ENCODE measurements around the gene ABHD11.
"Not testable (repeated sequence)": the region's sequence is repeated elsewhere in the genome, so short reads cannot be mapped to it uniquely, and the experiment has no call there.

ABHD11 gene

GRCh38 chr7:73738612-73739386 lies at the start of gene ABHD11:
ABHD11 (minus strand) TSS chr7:73738802; CDS start chr7:73738770, 32 bp downstream.
- Mint-ChIP-seq H3K27ac (peak within 1 kb of the TSS; percentile 94), H3K9me3 (no peaks in the 10 kb centered on the region), H3K4me1 (peaks cover 44% of the 10 kb centered on the region), H3K27me3 (no peaks in the 10 kb centered on the region), H3K36me3 (no peaks in the 10 kb centered on the region), H3K4me3 (peak within 1 kb of the TSS; percentile 95)
- ATAC-seq, result peak; percentile 97

- H3K27me3 Mint-ChIP-seq, H3K36me3 Mint-ChIP-seq, H3K27ac Mint-ChIP-seq, ATAC-seq, H3K4me3 Mint-ChIP-seq, H3K4me1 Mint-ChIP-seq, H3K9me3 Mint-ChIP-seq: not testable (repeated sequence)
These were observed 49.1 kb upstream of the ABHD11 start for GRCh38 chr7:73787786-73788048.

GRCh38 chr7:73786588-73786987 lies 48.0 kb upstream of the ABHD11 start:
- Mint-ChIP-seq H3K4me3 (no peak overlapping the region), H3K27ac (no peak overlapping the region), H3K9me3 (peaks cover 3% of the 10 kb centered on the region), H3K36me3 (no peaks in the 10 kb centered on the region), H3K27me3 (peaks cover under 1% of the 10 kb centered on the region), H3K4me1 (no peaks in the 10 kb centered on the region)
- no peak for ATAC-seq

GRCh38 chr7:73779517-73779916 lies 40.9 kb upstream of the ABHD11 start:
- H3K36me3 Mint-ChIP-seq, result no peaks in the 10 kb centered on the region
- peaks cover 6% of the 10 kb centered on the region for H3K9me3 Mint-ChIP-seq
- H3K27ac Mint-ChIP-seq, result no peak overlapping the region
- no peaks in the 10 kb centered on the region for H3K4me1 Mint-ChIP-seq
- no peak overlapping the region for H3K4me3 Mint-ChIP-seq
- peaks cover 4% of the 10 kb centered on the region for H3K27me3 Mint-ChIP-seq
- ATAC-seq, result no peak

GRCh38 chr7:73778801-73779389 lies 40.3 kb upstream of the ABHD11 start:
- no peaks in the 10 kb centered on the region for H3K4me1 Mint-ChIP-seq
- H3K27ac Mint-ChIP-seq, result no peak overlapping the region
- peaks cover 10% of the 10 kb centered on the region for H3K27me3 Mint-ChIP-seq
- no peak overlapping the region for H3K4me3 Mint-ChIP-seq
- ATAC-seq, result no peak
- no peaks in the 10 kb centered on the region for H3K36me3 Mint-ChIP-seq
- peaks cover 6% of the 10 kb centered on the region for H3K9me3 Mint-ChIP-seq

- H3K4me1 Mint-ChIP-seq, result peaks cover 12% of the 10 kb centered on the region
- H3K4me3 Mint-ChIP-seq, result no peak overlapping the region
- H3K9me3 Mint-ChIP-seq, result no peaks in the 10 kb centered on the region
- ATAC-seq, result no peak
- no peaks in the 10 kb centered on the region for H3K36me3 Mint-ChIP-seq
- peaks cover 45% of the 10 kb centered on the region for H3K27me3 Mint-ChIP-seq
- no peak overlapping the region for H3K27ac Mint-ChIP-seq
These were observed 36.3 kb upstream of the ABHD11 start for GRCh38 chr7:73774923-73775322.

GRCh38 chr7:73773700-73774517 lies 35.3 kb upstream of the ABHD11 start:
- no peak for ATAC-seq
- Mint-ChIP-seq H3K27me3 (peaks cover 54% of the 10 kb centered on the region), H3K4me3 (no peak overlapping the region), H3K4me1 (peaks cover 17% of the 10 kb centered on the region), H3K36me3 (no peaks in the 10 kb centered on the region), H3K9me3 (no peaks in the 10 kb centered on the region), H3K27ac (no peak overlapping the region)

GRCh38 chr7:73770860-73771670 lies 32.5 kb upstream of the ABHD11 start:
- Mint-ChIP-seq H3K27me3 (peaks cover 80% of the 10 kb centered on the region), H3K9me3 (peaks cover 4% of the 10 kb centered on the region), H3K27ac (no peak overlapping the region), H3K36me3 (no peaks in the 10 kb centered on the region), H3K4me3 (peak overlapping the region; percentile 69), H3K4me1 (peaks cover 22% of the 10 kb centered on the region)
- ATAC-seq, result no peak

GRCh38 chr7:73770002-73770859 lies 31.6 kb upstream of the ABHD11 start, which contains the start of gene CLDN3:
CLDN3 (minus strand) TSS chr7:73770270; CDS start chr7:73770049, 221 bp downstream.
- peak; percentile 64 for ATAC-seq
- H3K9me3 Mint-ChIP-seq, result peaks cover 4% of the 10 kb centered on the region
- no peak within 1 kb of the TSS for H3K27ac Mint-ChIP-seq
- peaks cover 80% of the 10 kb centered on the region for H3K27me3 Mint-ChIP-seq
- no peaks in the 10 kb centered on the region for H3K36me3 Mint-ChIP-seq
- peak within 1 kb of the TSS; percentile 69 for H3K4me3 Mint-ChIP-seq
- H3K4me1 Mint-ChIP-seq, result peaks cover 22% of the 10 kb centered on the region

- Mint-ChIP-seq H3K4me1 (peaks cover 22% of the 10 kb centered on the region), H3K27ac (no peak overlapping the region), H3K9me3 (peaks cover 4% of the 10 kb centered on the region), H3K4me3 (peak overlapping the region; percentile 68), H3K27me3 (peaks cover 76% of the 10 kb centered on the region), H3K36me3 (no peaks in the 10 kb centered on the region)
- no peak for ATAC-seq
These were observed 30.9 kb upstream of the ABHD11 start for GRCh38 chr7:73769481-73770001.

- H3K27me3 Mint-ChIP-seq, result peaks cover 71% of the 10 kb centered on the region
- no peak overlapping the region for H3K27ac Mint-ChIP-seq
- H3K4me1 Mint-ChIP-seq, result peaks cover 22% of the 10 kb centered on the region
- no peaks in the 10 kb centered on the region for H3K36me3 Mint-ChIP-seq
- H3K9me3 Mint-ChIP-seq, result peaks cover 4% of the 10 kb centered on the region
- ATAC-seq, result no peak
- no peak overlapping the region for H3K4me3 Mint-ChIP-seq
These were observed 30.3 kb upstream of the ABHD11 start for GRCh38 chr7:73768641-73769480.

- peaks cover 4% of the 10 kb centered on the region for H3K9me3 Mint-ChIP-seq
- H3K4me1 Mint-ChIP-seq, result peaks cover 22% of the 10 kb centered on the region
- H3K27ac Mint-ChIP-seq, result no peak overlapping the region
- H3K4me3 Mint-ChIP-seq, result no peak overlapping the region
- ATAC-seq, result no peak
- no peaks in the 10 kb centered on the region for H3K36me3 Mint-ChIP-seq
- H3K27me3 Mint-ChIP-seq, result peaks cover 67% of the 10 kb centered on the region
These were observed 28.1 kb upstream of the ABHD11 start for GRCh38 chr7:73766556-73767229.

- no peak overlapping the region for H3K4me3 Mint-ChIP-seq
- no peaks in the 10 kb centered on the region for H3K36me3 Mint-ChIP-seq
- peaks cover 1% of the 10 kb centered on the region for H3K9me3 Mint-ChIP-seq
- H3K27me3 Mint-ChIP-seq, result peaks cover 28% of the 10 kb centered on the region
- no peaks in the 10 kb centered on the region for H3K4me1 Mint-ChIP-seq
- ATAC-seq, result no peak
- H3K27ac Mint-ChIP-seq, result no peak overlapping the region
These were observed 24.0 kb upstream of the ABHD11 start for GRCh38 chr7:73762659-73762999.
